ENCODE measurements around the gene ELAC2. TPM values are rescaled to one million over a fixed set of nuclear protein-coding genes. Genes with fewer than 3 reads are reported as not detected.

ELAC2 gene, protein sequence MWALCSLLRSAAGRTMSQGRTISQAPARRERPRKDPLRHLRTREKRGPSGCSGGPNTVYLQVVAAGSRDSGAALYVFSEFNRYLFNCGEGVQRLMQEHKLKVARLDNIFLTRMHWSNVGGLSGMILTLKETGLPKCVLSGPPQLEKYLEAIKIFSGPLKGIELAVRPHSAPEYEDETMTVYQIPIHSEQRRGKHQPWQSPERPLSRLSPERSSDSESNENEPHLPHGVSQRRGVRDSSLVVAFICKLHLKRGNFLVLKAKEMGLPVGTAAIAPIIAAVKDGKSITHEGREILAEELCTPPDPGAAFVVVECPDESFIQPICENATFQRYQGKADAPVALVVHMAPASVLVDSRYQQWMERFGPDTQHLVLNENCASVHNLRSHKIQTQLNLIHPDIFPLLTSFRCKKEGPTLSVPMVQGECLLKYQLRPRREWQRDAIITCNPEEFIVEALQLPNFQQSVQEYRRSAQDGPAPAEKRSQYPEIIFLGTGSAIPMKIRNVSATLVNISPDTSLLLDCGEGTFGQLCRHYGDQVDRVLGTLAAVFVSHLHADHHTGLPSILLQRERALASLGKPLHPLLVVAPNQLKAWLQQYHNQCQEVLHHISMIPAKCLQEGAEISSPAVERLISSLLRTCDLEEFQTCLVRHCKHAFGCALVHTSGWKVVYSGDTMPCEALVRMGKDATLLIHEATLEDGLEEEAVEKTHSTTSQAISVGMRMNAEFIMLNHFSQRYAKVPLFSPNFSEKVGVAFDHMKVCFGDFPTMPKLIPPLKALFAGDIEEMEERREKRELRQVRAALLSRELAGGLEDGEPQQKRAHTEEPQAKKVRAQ
- total RNA-seq (2022; extraction: Qiagen RNA extraction) = 104 to 111 TPM (median 109 TPM) in 5 replicates

DNA sequence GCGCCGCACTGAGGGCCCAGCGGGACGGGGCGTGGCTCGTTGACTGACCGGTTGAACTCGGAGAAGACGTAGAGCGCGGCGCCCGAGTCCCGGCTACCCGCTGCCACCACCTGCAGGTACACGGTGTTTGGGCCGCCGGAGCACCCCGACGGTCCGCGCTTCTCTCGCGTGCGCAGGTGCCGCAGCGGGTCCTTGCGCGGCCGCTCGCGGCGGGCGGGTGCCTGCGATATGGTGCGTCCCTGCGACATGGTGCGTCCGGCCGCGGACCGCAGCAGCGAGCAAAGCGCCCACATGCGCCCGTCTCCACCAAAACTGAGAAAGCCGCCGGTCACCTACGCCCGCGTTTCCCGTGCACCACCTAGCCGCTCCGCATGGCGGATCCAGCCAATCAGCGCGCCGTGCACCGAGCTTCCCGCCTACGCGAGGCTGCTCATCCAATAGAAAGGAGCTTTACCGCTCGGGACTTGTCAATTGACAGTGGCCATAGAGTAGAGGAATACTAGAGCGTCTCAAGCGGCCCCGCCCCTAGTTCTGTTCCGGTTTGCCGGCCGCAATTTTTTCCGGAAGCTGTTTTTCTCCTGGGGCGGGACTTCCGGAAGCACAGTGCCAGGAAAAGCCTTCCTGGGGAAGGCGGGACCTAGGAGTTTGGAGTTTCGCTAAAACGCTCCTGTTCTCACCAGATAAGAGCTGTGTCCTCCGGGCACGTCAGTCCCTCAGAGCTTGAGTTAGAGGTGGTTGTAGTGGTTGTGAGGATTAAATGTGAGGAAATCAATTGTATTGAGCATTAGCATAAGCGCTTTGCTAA lies at the start of gene ELAC2:
ELAC2 (minus strand) TSS at position 373 of the 805 bp plus-strand sequence; CDS start at position 293, 80 bp downstream.

Other genes starting within 250 kb of the ELAC2 start
- gene ARHGAP44, start 228.5 kb downstream of the ELAC2 start, total RNA-seq (2022; extraction: Qiagen RNA extraction) = 2.1 to 3.4 TPM (median 2.7 TPM) in 5 replicates